GM12878 (cell line): ENCODE measurements around the gene FKBP2. TPM values are rescaled to one million over a fixed set of nuclear protein-coding genes. Genes with fewer than 3 reads are reported as not detected.

Experiments
- ATAC-seq: fragments of 200-7000 bp; cut with Tn5 transposase; 3 replicates; pipeline ENCODE4 v1.9.1; 2020; ENCODE audit warnings: mild to moderate bottlenecking, moderate library complexity
- BruUV-seq: library from RNA; stranded (reverse); fragments of 400-500 nt; replicated peaks from 2 replicates; lab custom pipeline; 2021; lab: Mats Ljungman, UMichigan
- CTCF ChIA-PET: fragments of 300-600 bp; sonication (Branson Sonifier 250); formaldehyde crosslinking; extraction: SDS; loops from one replicate; lab custom pipeline; 2021; ENCODE audit warnings: inconsistent platforms; lab: Yijun Ruan, JAX
- POLR2A ChIA-PET: fragments of 350-600 bp; formaldehyde crosslinking; extraction: SDS; loops from one replicate; lab custom pipeline; 2021; ENCODE audit warnings: inconsistent platforms; lab: Charles Lee
- RAD21 ChIA-PET: fragments of 300-600 bp; sonication (Branson Sonifier 250); formaldehyde crosslinking; loops from one replicate; lab custom pipeline; 2023; ENCODE audit warnings: antibody characterized with exemption; ENCODE audit not compliant: unreplicated experiment; lab: Charles Lee
- SMC1A ChIA-PET: fragments of 300-600 bp; sonication (Branson Sonifier 250); formaldehyde crosslinking; loops from one replicate; lab custom pipeline; 2023; ENCODE audit not compliant: unreplicated experiment, uncharacterized antibody; lab: Charles Lee
- DNase-seq: peaks from one replicate; pipeline ENCODE4 v3.0.0-alpha.2; 2011; ENCODE audit warnings: low read depth, low spot score
- FAIRE-seq: peaks from 3 replicates; lab custom pipeline; 2011; peaks lifted over from hg19 to GRCh38; lab: Jason Lieb, UNC
- H2AFZ ChIP-seq: 2 replicates; pipeline ENCODE4 v1.6.0; 2011; ENCODE audit warnings: low read depth, low read length, control low read depth; ENCODE audit not compliant: control insufficient read depth
- H3K27ac ChIP-seq: 2 replicates; pipeline ENCODE4 v1.5.1; 2011; ENCODE audit warnings: control low read depth; ENCODE audit not compliant: control insufficient read depth, insufficient read depth
- H3K27me3 ChIP-seq, 2 experiments: replicated peaks in 1 of 2; 2 replicates each; pipeline versions ENCODE4 v1.6.0 to v1.6.1; 2011; ENCODE audit warnings: low read length in 1 of 2; ENCODE audit not compliant: control insufficient read depth in 2 of 2, insufficient read depth in 2 of 2
- H3K36me3 ChIP-seq, 2 experiments: 2 replicates each; pipeline ENCODE4 v1.5.1; 2011; ENCODE audit warnings: low read length in 1 of 2; ENCODE audit not compliant: control insufficient read depth in 2 of 2, insufficient read depth in 2 of 2
- H3K4me1 ChIP-seq: 2 replicates; pipeline ENCODE4 v1.6.1; 2011; ENCODE audit warnings: mild to moderate bottlenecking, low read length, moderate library complexity, mixed read lengths; ENCODE audit not compliant: control insufficient read depth, insufficient read depth
- H3K4me2 ChIP-seq: 2 replicates; pipeline ENCODE4 v1.6.0; 2011; ENCODE audit warnings: control low read depth; ENCODE audit not compliant: control insufficient read depth, insufficient read depth
- H3K4me3 ChIP-seq: fragments of 200-600 bp; sonication (generic); 2 replicates; pipeline ENCODE4 v1.5.1; 2016
- H3K79me2 ChIP-seq: 2 replicates; pipeline ENCODE4 v1.6.0; 2011; ENCODE audit warnings: low read length; ENCODE audit not compliant: control insufficient read depth, insufficient read depth
- H3K9ac ChIP-seq: 2 replicates; pipeline ENCODE4 v1.8.0; 2011; ENCODE audit warnings: low read length, control low read depth, mixed read lengths; ENCODE audit not compliant: control insufficient read depth, insufficient read depth
- H3K9me3 ChIP-seq: replicated peaks from 3 replicates; pipeline ENCODE4 v1.5.1; 2011; ENCODE audit warnings: mild to moderate bottlenecking, low read length; ENCODE audit not compliant: control insufficient read depth, insufficient read depth
- H4K20me1 ChIP-seq: 2 replicates; pipeline ENCODE4 v1.6.0; 2011; ENCODE audit not compliant: control insufficient read depth, insufficient read depth
- CBX3 ChIP-seq: fragments of 200-600 bp; sonication (generic); IDR thresholded peaks from 2 replicates; pipeline ENCODE4 v1.6.1; 2016; ENCODE audit warnings: low read depth, borderline replicate concordance
- CBX5 ChIP-seq: sonication (generic); IDR thresholded peaks from 2 replicates; pipeline ENCODE4 v1.6.1; 2016; ENCODE audit warnings: low read depth, moderate library complexity, mild to moderate bottlenecking, inconsistent platforms
- CHD2 ChIP-seq: IDR thresholded peaks from 2 replicates; pipeline ENCODE4 v1.6.1; 2011; ENCODE audit warnings: low read depth, low read length, improper control_type of control experiment, borderline replicate concordance
- CREM ChIP-seq: IDR thresholded peaks from 2 replicates; pipeline ENCODE4 v1.6.1; 2014; ENCODE audit warnings: antibody characterized with exemption, low read depth
- ESRRA ChIP-seq: IDR thresholded peaks from 2 replicates; pipeline ENCODE4 v1.6.1; 2012; ENCODE audit warnings: mild to moderate bottlenecking, low read length, improper control_type of control experiment
- SIN3A ChIP-seq: IDR thresholded peaks from 2 replicates; pipeline ENCODE4 v1.6.1; 2012; ENCODE audit warnings: low read depth, low read length, improper control_type of control experiment
- SIX5 ChIP-seq: IDR thresholded peaks from 2 replicates; pipeline ENCODE4 v1.6.1; 2011; ENCODE audit warnings: mild to moderate bottlenecking, low read depth, low read length, moderate library complexity; ENCODE audit not compliant: severe bottlenecking
- SP1 ChIP-seq: IDR thresholded peaks from one replicate; pipeline ENCODE4 v1.6.1; 2011; ENCODE audit warnings: low read depth, low read length
- SPI1 ChIP-seq: IDR thresholded peaks from 2 replicates; pipeline ENCODE4 v1.6.1; 2011; ENCODE audit warnings: low read depth, mild to moderate bottlenecking, low read length, moderate library complexity, borderline replicate concordance; ENCODE audit not compliant: insufficient read depth
- TARDBP ChIP-seq: IDR thresholded peaks from 2 replicates; pipeline ENCODE4 v1.6.1; 2016; ENCODE audit warnings: borderline replicate concordance
- WRNIP1 ChIP-seq: IDR thresholded peaks from 2 replicates; pipeline ENCODE4 v1.6.1; 2011; ENCODE audit warnings: low read depth, low read length, improper control_type of control experiment, borderline replicate concordance
- WGBS: methylation state at CpG from one replicate; pipeline ENCODE4 v1.1.6; 2016; ENCODE audit warnings: low lambda C conversion rate; ENCODE audit not compliant: insufficient replicate concordance, insufficient coverage; ENCODE audit errors: missing lambda C conversion rate; 5-methylcytosine and 5-hydroxymethylcytosine counted together
- in situ Hi-C: fragments of 300-500 bp; cut with MboI; formaldehyde crosslinking; loops from 9 replicates; pipeline ENCODE4 v1.14.3; 2018; ENCODE audit warnings: mixed read lengths
- intact Hi-C: fragments of 100-400 bp; cut with micrococcal nuclease; formaldehyde crosslinking; loops from one replicate; pipeline ENCODE4 v1.14.2; 2022; ENCODE audit not compliant: unreplicated experiment
- polyA plus RNA-seq, 11 experiments: library from polyadenylated mRNA; depleted of rRNA in 4 of 11; unstranded in 6 of 11; stranded (reverse) in 5 of 11; fragments of >200 nt; fragmentation: Nextera tagmentation in 4 of 11; fragmentation: Illumina TruSeq in 1 of 11; extraction: Ambion mirVana in 4 of 11; extraction: Trizol in 1 of 11; gene quantifications; 1 replicate in 1 of 11; 2 replicates in 10 of 11; pipeline versions ENCODE4 v1.2.1 to v1.2.3, GENCODE V29; 2011 to 2016; ENCODE audit warnings: inconsistent platforms in 2 of 11, missing spikeins in 2 of 11, low read depth in 1 of 11
- total RNA-seq, 4 experiments: library from RNA; depleted of rRNA in 3 of 4; stranded (reverse); fragments of >200 nt in 3 of 4; fragmentation: Illumina TruSeq in 1 of 4; extraction: Trizol in 1 of 4; gene quantifications; 2 replicates each; pipeline versions ENCODE4 v1.2.1 to v1.2.3, GENCODE V29; 2013 to 2021
- TF ChIP-seq, protein P1 (sequence below): IDR thresholded peaks from 2 replicates; pipeline ENCODE4 v1.6.1; 2012; ENCODE audit warnings: low read length, inconsistent platforms

FKBP2 gene
- total and polyA plus RNA-seq, 10 of the 15 experiments (the other 5 are each of a cell fraction or from before 2014, with no cell fraction given): 1.8 to 99.7 (median 39.5) TPM

DNA sequence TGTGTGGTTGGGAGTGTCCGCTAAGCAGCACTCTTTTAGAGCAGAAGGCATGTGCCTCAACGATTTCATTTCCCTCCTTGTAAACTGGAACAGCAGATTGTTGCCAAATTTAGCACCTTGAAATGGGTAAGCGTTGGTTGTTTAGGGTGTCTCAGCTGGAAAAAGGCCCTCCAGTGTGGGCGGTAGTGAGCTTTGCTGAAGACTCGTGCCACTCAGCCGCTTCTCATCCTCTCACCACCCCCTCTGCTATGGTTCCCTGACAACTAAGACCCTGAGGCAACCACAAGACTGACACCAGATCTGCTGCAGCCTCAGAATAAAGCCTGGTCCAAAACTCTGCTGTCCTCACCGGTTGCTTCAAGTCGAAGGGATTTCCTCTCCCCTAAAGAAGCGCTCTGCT lies 44.3 kb upstream of the FKBP2 start:
- CTCF ChIA-PET: interaction anchor here (1.1 to 3.2 kb wide), 2 partner anchors 9 to 11 kb away, joined by 3 to 8 read pairs; partner anchors contain the start of gene STIP1
- WGBS: 92% methylated on average over 9 of the region's 9 CpGs
- in situ Hi-C loops: no loop called here
- FAIRE-seq (no peak), DNase-seq (no peak), ATAC-seq (no peak)
- Histone ChIP-seq H3K79me2 (peaks cover 11% of the 10 kb centered on the region), H3K27me3 (no peaks in the 10 kb centered on the region), H3K27ac (no peak overlapping the region), H3K36me3 (peaks cover 42 to 47% of the 10 kb centered on the region in 2 experiments), H3K4me1 (no peaks in the 10 kb centered on the region), H3K4me2 (no peak overlapping the region), H3K9ac (no peak overlapping the region), H4K20me1 (no peaks in the 10 kb centered on the region), H3K9me3 (no peaks in the 10 kb centered on the region), H3K4me3 (no peak overlapping the region), H2AFZ (no peak overlapping the region)
- SMC1A ChIA-PET: interaction anchor here (1.4 to 2.1 kb wide), 2 partner anchors 8 to 11 kb away, joined by 3 to 5 read pairs; no protein-coding TSS in a partner anchor
- RAD21 ChIA-PET: no interaction called here
- POLR2A ChIA-PET: interaction anchor here (0.6 kb wide), 2 partner anchors 104 to 230 kb away, joined by 3 to 4 read pairs; no protein-coding TSS in a partner anchor
- no TSS peak for BruUV-seq
- intact Hi-C loops: no loop called here
- no peak for TF ChIP-seq CBX5

DNA sequence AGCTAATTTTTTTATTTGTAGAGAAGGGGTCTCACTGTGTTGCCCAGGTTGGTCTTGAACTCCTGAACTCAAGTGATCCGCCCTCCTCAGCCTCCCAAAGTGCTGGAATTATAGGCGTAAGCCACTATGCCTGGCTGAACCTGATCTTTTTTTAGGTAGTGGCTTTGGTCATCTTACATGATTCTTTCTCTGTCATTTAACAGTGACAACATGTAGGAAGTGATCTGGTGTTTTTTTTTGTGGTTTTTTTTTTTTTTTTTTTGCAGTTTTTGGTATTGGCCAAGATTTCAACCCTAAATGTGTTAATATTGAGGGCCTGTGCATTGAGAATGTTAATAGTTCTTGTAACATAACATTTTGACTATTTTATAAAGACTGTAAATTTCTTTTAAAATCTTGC lies 42.4 kb upstream of the FKBP2 start:
- Histone ChIP-seq H3K9ac (no peak overlapping the region), H2AFZ (no peak overlapping the region), H3K27ac (no peak overlapping the region), H3K79me2 (no peaks in the 10 kb centered on the region), H3K4me1 (no peaks in the 10 kb centered on the region), H3K36me3 (peaks cover 46 to 51% of the 10 kb centered on the region in 2 experiments), H3K4me2 (no peak overlapping the region), H3K27me3 (no peaks in the 10 kb centered on the region), H4K20me1 (no peaks in the 10 kb centered on the region), H3K9me3 (no peaks in the 10 kb centered on the region), H3K4me3 (no peak overlapping the region)
- RAD21 ChIA-PET: no interaction called here
- in situ Hi-C loops: no loop called here
- 100% methylated on average over 2 of the region's 2 CpGs for WGBS
- SMC1A ChIA-PET: interaction anchor here (0.6 to 1.5 kb wide), 2 partner anchors 8 to 342 kb away, joined by 3 to 5 read pairs; partner anchors contain the start of gene FERMT3
- ATAC-seq (no peak), DNase-seq (no peak), FAIRE-seq (no peak)
- CTCF ChIA-PET: interaction anchor here (1.6 kb wide), 1 partner anchor 102 kb away, joined by 5 read pairs; the partner anchor contains the start of gene CATSPERZ
- intact Hi-C loops: no loop called here
- POLR2A ChIA-PET: no interaction called here
- no TSS peak for BruUV-seq
- TF ChIP-seq SP1: no peak
- no peak for TF ChIP-seq CREM
- no peak for TF ChIP-seq WRNIP1
- no peak for TF ChIP-seq CHD2
- no peak for TF ChIP-seq SIX5
- TF ChIP-seq SIN3A: no peak
- no peak for TF ChIP-seq CBX3
- TF ChIP-seq, protein P1, sequence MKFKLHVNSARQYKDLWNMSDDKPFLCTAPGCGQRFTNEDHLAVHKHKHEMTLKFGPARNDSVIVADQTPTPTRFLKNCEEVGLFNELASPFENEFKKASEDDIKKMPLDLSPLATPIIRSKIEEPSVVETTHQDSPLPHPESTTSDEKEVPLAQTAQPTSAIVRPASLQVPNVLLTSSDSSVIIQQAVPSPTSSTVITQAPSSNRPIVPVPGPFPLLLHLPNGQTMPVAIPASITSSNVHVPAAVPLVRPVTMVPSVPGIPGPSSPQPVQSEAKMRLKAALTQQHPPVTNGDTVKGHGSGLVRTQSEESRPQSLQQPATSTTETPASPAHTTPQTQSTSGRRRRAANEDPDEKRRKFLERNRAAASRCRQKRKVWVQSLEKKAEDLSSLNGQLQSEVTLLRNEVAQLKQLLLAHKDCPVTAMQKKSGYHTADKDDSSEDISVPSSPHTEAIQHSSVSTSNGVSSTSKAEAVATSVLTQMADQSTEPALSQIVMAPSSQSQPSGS: no peak
- no peak for TF ChIP-seq ESRRA
- no peak for TF ChIP-seq TARDBP
- no peak for TF ChIP-seq SPI1
